UCSD-AML1 (cell line): ENCODE measurements around the gene SYNDIG1.
"Not testable (repeated sequence)": the region's sequence is repeated elsewhere in the genome, so short reads cannot be mapped to it uniquely, and the experiment has no call there.

Experiments used
- DNase-seq: peaks from one replicate; lab custom pipeline; 2025; ENCODE audit not compliant: unreplicated experiment; lab: John Stamatoyannopoulos, UW

SYNDIG1 gene

GRCh38 chr20:24607402-24607801, 138.0 kb downstream of the SYNDIG1 start:
- DNase-seq: no peak

- no peak for DNase-seq
These were observed 139.7 kb downstream of the SYNDIG1 start for GRCh38 chr20:24608926-24609667.

- no peak for DNase-seq
These were observed 140.3 kb downstream of the SYNDIG1 start for GRCh38 chr20:24609757-24610156.

- no peak for DNase-seq
These were observed 141.1 kb downstream of the SYNDIG1 start for GRCh38 chr20:24610341-24611115.

GRCh38 chr20:24611360-24612140, 142.1 kb downstream of the SYNDIG1 start:
- no peak for DNase-seq

- DNase-seq: no peak
These were observed 143.7 kb downstream of the SYNDIG1 start for GRCh38 chr20:24612799-24613775.

GRCh38 chr20:24614341-24614740, 144.9 kb downstream of the SYNDIG1 start:
- DNase-seq: no peak

GRCh38 chr20:24615353-24615752, 145.9 kb downstream of the SYNDIG1 start:
- no peak for DNase-seq

- no peak for DNase-seq
These were observed 147.0 kb downstream of the SYNDIG1 start for GRCh38 chr20:24616258-24617079.

- DNase-seq: no peak
These were observed 147.6 kb downstream of the SYNDIG1 start for GRCh38 chr20:24617080-24617432.

- DNase-seq: no peak
These were observed 148.5 kb downstream of the SYNDIG1 start for GRCh38 chr20:24617757-24618450.

GRCh38 chr20:24618739-24619138, 149.3 kb downstream of the SYNDIG1 start:
- DNase-seq: no peak

GRCh38 chr20:24619212-24619611, 149.8 kb downstream of the SYNDIG1 start:
- no peak for DNase-seq

GRCh38 chr20:24620937-24621519, 151.6 kb downstream of the SYNDIG1 start:
- no peak for DNase-seq

GRCh38 chr20:24622856-24623255, 153.4 kb downstream of the SYNDIG1 start:
- DNase-seq: no peak

- DNase-seq: not testable (repeated sequence)
These were observed 156.7 kb downstream of the SYNDIG1 start for GRCh38 chr20:24626141-24626540.

- no peak for DNase-seq
These were observed 157.9 kb downstream of the SYNDIG1 start for GRCh38 chr20:24627291-24627690.

GRCh38 chr20:24627926-24628325, 158.5 kb downstream of the SYNDIG1 start:
- DNase-seq: no peak

GRCh38 chr20:24628985-24629384, 159.6 kb downstream of the SYNDIG1 start:
- DNase-seq: no peak
